SK-MEL-5 (cell line): ENCODE data around the gene LMX1A. TPM values are rescaled to one million over a fixed set of nuclear protein-coding genes. Genes with fewer than 3 reads are reported as not detected.

Source experiments
- DNase-seq: peaks from one replicate; pipeline ENCODE4 v3.0.0-alpha.2; 2016; ENCODE audit warnings: low read depth, low spot score
- in situ Hi-C: cut with HindIII; loops from 2 replicates; pipeline ENCODE4 v1.10.0; 2016; ENCODE audit warnings: low sequenced_read_pairs, high pct_unique_total_duplicates, low pct_unique_long_range_greater_than_20kb
- total RNA-seq: library from RNA; depleted of rRNA; stranded (reverse); fragments of >200 nt; shearing (Covaris generic); gene quantifications from 2 replicates; pipeline ENCODE4 v1.2.3, GENCODE V29; 2014; rRNA removed

The LMX1A gene
- total RNA-seq, 1 experiment from 2014 or later: not detected

- in situ Hi-C loops: no loop called here
- DNase-seq: peak; percentile 15
These were observed 193.8 kb downstream of the LMX1A start for GRCh38 chr1:165162671-165163241.

GRCh38 chr1:165161130-165161529, 195.4 kb downstream of the LMX1A start:
- in situ Hi-C loops: no loop called here
- peak; percentile 57 for DNase-seq

GRCh38 chr1:165153182-165153581, 203.3 kb downstream of the LMX1A start:
- no peak for DNase-seq
- in situ Hi-C loops: no loop called here

- peak; percentile 57 for DNase-seq
- in situ Hi-C loops: no loop called here
These were observed 203.8 kb downstream of the LMX1A start for GRCh38 chr1:165152727-165153126.

GRCh38 chr1:165152109-165152508, 204.4 kb downstream of the LMX1A start:
- in situ Hi-C loops: no loop called here
- no peak for DNase-seq

Other genes starting within 250 kb of the LMX1A start
- gene RXRG, start 88.4 kb upstream of the LMX1A start, total RNA-seq: 44.3 and 53.3 TPM in 2 replicates
- gene LRRC52, start 187.3 kb upstream of the LMX1A start, total RNA-seq: not detected in 2 replicates